NCI-H748 treated with DMSO at 0.1 percent for 48 hours (cell line): Measurements from ENCODE around the gene HBG2.
"Not testable (repeated sequence)": the region's sequence is repeated elsewhere in the genome, so short reads cannot be mapped to it uniquely, and the experiment has no call there.

Experiments used
- DNase-seq: peaks from one replicate; lab custom pipeline; 2025; lab: John Stamatoyannopoulos, UW

HBG2 gene

DNA sequence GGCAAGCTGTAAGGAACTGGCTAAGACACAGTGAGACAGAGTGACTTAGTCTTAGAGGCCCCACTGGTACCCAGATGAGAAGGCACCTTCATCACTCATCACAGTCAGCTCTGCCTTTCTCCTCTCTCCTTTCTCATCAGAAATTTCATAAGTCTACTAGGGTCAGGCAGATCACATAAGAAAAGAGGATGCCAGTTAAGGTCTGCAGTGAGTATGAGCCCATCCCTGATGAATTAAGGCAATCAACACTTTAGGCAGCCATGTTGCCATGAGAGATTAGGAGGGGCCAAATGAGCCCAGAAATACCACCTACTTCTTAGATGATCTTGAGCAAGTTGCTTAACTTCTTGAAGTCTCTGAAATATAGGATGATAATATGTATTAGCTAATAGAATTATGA lies 27.0 kb upstream of the HBG2 start:
- no peak for DNase-seq

DNA sequence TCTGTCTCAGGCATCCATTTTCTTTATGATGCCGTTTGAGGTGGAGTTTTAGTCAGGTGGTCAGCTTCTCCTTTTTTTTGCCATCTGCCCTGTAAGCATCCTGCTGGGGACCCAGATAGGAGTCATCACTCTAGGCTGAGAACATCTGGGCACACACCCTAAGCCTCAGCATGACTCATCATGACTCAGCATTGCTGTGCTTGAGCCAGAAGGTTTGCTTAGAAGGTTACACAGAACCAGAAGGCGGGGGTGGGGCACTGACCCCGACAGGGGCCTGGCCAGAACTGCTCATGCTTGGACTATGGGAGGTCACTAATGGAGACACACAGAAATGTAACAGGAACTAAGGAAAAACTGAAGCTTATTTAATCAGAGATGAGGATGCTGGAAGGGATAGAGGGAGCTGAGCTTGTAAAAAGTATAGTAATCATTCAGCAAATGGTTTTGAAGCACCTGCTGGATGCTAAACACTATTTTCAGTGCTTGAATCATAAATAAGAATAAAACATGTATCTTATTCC lies 26.1 kb upstream of the HBG2 start:
- DNase-seq, result no peak

DNA sequence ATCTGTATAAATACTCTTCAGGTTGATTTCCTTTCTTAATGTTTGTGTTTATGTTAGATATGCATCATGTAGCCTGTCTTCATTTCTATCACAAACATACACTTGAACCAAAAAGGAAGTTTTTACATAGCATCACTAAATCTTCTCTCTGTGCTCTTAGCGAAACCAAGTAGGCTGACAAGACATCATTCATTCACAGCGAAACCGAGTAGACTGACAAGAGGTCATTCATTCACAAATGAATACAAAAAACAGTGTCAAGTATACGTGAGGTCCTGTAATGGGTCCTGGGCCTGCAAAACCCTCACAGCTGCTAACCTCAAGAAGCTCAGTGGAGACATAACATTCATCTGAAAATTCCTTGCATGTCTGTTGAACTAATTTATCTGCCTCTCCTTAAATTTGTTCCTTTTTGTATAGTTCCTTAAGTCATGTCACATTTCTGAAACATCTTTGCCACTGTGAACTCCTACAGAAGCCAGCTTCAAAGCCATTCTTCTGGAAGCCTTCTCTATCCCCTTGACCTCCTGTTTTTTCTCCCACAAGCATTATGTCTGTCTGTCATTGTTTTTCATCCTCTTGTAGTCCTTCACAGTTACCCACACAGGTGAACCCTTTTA lies 25.0 kb upstream of the HBG2 start:
- no peak for DNase-seq

DNA sequence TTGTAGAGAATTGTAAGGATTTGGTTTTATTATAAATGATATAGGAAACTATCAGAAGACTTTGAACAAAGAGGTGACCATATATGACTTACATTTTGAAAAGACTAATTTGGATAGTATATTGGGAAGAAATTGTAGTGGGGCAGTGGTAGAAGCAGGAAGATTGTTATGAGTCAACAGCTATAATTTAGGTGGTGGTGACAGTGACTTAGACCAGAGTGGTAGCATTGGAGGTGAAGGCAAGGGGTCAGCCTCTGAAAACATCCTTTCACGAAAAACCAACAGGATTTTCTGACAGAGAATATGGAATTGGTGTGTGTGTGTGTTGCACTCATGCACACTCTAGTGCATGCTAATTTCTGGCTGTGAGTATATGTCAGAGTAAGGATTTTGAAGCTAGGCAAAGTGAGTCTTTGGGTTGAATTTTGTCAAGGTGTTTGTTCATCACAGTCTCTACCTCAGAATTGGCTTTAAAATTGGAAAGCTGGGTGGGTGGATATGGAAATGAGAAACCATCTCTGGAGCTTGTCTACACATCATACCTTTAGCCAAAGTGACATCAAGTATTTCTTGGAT lies 23.3 kb upstream of the HBG2 start:
- DNase-seq, result no peak

DNA sequence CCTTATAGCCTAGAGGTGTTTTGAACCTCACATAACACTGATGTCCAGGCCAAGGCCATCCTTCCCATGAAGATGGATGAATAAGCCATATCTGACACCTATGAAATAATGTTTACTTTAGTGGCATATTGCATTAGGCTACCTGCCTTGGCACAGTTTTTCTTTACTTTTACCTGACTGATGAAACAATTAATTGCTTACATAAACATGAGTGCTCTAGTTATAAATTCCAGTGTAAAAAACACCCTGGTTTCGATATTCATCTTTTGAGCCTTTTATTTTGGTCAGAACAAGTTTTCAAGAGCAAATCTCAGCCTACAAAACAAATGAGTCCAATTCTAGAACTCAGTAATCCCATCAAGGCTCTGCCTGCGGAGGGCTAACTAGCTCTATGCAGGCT lies 22.1 kb upstream of the HBG2 start:
- DNase-seq, result no peak

DNA sequence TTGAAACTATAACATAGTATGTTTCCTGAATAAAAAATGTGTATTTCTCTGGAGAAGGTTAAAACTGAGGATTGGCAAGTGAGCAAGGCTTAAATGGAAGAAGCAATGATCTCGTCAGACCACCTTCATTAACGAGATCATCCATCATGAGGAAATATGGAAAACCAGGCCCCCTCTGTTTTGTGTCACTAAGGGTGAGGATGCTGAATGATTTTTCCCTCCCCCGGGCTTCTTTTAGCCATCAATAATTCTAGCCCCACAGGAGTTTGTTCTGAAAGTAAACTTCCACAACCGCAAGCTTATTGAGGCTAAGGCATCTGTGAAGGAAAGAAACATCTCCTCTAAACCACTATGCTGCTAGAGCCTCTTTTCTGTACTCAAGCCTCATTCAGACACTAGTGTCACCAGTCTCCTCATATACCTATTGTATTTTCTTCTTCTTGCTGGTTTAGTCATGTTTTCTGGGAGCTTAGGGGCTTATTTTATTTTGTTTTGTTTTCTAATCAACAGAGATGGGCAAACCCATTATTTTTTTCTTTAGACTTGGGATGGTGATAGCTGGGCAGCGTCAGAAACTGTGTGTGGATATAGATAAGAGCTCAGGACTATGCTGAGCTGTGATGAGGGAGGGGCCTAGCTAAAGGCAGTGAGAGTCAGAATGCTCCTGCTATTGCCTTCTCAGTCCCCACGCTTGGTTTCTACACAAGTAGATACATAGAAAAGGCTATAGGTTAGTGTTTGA lies 21.0 kb upstream of the HBG2 start:
- no peak for DNase-seq

DNA sequence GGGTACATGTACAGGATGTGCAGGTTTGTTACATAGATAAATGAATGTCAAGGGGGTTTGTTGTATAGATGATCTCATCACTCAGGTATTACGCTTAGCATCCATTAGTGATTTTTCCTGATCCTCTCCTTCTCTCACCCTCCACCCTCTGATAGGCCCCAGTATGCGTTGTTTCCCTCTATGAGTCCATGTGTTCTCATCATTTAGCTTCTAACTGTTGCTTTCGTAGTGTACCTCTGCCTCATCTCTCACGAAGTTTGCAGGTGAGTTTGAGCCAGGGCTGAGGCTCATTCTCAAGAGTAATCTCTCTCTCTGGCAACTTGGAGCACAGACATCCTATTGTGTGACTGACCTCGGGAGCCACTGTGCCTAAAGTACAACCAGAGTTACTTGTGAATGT lies 19.8 kb upstream of the HBG2 start:
- no peak for DNase-seq

DNA sequence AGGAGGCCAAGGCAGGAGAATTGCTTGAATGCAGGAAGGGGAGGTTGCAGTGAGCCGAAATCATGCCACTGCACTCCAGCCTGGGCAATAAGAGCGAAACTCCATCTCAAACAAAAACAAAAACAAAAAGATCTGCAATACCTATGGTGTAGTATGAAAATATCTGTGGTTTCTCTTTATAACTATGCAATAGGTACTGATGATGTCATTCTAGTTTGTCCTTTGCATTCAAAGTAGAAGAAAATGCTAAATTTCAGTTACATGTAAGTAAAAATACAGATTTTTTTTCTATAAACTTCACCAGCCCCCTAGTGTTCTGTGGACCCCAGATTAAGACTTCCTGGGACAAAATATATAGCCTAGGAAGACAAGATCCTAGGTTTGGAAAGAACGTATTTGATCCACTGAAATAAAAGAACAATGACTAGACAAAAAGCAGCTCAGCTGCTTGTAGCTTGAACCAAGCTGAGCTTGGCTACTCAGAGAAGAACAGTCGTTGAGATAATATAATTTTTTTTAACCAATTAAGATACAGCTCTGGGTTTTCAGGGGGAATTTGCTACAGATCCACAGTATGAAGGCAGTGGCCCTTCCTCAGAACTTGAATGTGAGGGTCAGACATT lies 17.9 kb upstream of the HBG2 start:
- DNase-seq, result no peak

DNA sequence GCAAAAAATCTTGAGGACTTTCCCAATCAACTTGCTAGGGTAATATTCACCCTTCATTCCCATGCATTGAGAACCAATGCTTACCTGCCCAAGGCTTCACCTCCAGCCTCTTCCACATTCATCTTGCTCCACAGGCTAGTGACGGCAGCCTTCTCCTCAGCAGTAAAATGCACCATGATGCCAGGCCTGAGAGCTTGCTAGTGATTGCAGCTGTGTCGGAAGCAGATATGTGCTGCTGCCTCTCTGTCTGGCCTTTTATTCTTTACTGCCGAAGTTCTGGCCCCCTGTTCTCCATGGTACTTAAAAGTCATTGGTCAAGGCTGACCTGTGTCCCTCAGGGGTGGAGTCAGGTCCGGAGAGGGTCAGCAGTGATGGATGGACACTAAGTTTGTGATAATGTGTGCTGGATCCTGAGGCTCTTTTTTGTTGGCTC lies 15.2 kb upstream of the HBG2 start, which contains the start of gene HBE1:
TSS of gene HBE1 (minus strand) at position 231 of the 433 bp plus-strand sequence. CDS start at position 176, 55 bp downstream.
- DNase-seq, result no peak

DNA sequence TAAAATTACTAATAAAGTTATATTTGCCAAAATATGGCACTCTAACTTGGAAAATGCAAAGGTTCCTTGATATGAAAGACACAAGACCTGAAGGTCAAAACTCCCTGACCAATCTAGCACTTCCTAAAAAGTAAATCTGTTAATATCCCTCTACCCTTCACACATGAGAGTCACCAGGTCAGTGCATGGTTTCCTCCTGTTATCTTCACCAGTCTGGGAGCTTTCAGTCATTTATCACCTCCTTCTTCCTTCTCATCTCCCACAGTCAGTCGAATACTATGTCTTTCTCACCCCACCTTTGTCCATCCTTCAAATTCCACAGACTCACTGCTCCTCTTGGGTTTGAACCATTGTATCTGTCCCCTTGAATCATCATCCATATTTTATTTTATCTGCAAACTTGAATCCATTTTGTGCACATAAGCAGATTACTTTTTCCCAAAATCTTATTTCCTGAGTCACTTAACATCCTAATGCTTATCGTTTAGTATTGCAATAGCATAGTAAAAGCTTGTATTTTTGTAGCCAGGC lies 12.5 kb upstream of the HBG2 start:
- DNase-seq, result no peak

DNA sequence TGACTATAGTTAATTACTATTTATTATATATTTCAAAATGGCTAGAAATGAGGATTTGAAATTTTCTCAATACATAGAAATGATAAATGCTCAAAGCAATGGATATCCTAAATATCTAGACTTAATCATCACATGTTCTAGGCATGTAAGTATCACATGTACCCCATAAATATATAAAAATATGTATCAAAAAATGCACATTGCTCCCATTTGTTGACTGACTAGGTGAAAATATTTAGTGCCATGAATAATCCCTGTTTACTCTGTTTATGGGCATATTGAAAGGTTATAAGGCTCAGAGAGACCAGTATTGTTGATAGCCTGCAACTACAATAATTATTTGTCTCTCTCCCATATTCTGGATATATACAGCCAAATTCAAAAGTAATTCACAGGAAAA lies 12.0 kb upstream of the HBG2 start:
- no peak for DNase-seq

DNA sequence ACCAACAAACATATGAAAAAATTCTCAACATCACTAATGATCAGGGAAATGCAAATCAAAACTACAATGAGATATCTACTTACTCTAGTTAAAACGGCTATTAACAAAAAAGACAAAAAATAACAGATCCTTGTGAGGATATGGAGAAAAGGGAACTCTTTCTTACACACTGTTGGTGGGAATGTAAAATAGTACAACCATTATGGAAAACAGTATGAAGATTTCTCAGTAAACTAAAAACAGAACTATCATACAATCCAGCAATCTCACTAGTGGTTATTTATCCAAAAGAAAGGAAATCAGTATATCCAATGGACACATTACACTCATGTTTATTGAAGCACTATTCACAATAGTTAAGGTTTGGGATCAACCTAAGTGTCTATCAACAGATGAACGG lies 11.3 kb upstream of the HBG2 start:
- no peak for DNase-seq

DNA sequence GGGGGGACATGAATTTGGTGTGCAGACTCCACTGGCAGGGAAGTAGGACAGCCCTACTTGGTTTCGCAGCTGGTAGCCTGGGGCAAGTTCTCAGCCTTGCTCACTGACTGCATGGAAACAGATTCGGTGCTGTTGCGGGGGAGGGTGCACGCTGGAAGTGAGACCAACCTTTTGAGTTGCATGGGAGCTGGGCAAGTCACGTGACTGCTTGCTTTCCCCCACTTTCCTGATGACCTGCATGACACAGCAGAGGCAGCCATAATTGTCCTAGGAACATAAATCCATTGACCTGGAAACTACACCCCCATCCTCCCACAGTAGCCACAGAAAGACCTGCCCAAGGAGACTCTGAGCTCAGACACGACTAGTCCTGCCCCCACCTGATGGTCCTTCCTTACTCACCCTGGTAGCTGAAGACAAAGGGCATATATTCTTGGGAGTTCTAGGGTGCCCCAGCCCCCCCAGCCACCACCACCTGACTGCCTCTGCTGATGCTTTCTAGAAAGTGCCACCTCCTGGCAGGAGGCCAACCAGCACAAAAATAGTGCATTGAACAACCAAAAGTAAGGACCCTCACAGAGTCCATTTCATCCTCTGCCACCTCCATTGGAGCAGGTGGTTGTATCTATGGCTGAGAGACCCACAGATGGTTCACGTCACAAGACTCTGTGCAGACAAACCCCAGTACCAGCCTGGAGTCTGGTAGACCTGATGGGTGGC lies 4.1 kb upstream of the HBG2 start:
- no peak for DNase-seq

DNA sequence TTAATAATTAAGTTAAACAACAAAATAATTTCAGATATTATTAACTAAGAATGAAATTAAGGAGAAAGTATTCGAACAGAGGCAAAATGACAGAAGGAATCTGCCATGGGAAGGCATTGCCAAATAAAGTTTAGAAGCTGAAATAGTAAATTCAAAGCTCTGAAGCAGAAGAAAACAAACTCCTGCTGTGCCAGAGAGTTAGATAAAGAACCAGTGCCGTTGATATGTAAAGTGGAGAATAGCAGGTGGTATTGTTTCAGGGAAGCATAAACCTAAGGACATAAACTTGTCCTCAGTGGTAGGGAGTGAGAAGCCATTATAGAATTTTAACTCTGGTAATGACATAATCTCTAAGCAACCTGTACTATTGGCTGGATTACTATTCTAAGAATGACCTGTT lies 2.7 kb upstream of the HBG2 start:
- no peak for DNase-seq

DNA sequence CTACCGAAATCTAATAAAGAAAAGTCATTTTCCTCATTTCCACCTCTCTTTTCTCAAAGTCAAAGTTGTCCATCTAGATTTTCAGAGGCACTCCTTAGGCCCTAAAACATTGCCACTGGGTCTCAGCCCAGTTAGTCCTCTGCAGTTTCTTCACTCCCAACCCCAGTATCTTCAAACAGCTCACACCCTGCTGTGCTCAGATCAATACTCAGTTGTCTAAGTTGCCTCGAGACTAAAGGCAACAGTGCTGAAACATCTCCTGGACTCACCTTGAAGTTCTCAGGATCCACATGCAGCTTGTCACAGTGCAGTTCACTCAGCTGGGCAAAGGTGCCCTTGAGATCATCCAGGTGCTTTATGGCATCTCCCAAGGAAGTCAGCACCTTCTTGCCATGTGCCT lies 558 bp downstream of the HBG2 start:
- not testable (repeated sequence) for DNase-seq

DNA sequence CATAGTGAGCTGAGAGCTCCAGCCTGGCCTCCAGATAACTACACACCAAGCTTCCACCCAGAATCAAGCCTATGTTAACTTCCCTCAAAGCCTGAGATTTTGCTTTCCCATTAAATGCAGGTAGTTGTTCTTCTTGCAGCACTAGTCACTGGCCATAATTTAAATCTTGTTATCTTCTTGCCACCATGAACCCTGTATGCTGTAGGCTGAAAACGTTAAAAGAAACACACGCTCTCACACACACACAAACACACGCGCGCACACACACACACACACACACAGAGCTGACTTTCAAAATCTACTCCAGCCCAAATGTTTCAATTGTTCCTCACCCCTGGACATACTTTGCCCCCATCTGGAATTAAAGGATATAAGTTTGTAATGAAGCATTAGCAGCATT lies 1.1 kb downstream of the HBG2 start:
- not testable (repeated sequence) for DNase-seq

DNA sequence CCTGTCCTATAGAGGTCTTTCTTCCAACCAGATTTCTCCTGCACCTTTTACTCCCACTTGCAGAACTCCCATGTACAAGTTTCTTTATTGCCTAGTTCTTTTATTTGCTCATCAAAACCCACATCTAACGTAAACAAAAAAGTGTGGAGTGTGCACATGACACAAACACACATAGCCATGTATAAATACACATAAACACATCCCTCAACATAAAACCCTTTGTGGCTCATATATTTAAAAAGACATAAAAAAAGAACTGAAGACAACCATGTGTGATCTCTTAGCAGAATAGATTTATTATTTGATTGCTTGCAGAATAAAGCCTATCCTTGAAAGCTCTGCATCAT lies 1.7 kb downstream of the HBG2 start:
- DNase-seq, result no peak

DNA sequence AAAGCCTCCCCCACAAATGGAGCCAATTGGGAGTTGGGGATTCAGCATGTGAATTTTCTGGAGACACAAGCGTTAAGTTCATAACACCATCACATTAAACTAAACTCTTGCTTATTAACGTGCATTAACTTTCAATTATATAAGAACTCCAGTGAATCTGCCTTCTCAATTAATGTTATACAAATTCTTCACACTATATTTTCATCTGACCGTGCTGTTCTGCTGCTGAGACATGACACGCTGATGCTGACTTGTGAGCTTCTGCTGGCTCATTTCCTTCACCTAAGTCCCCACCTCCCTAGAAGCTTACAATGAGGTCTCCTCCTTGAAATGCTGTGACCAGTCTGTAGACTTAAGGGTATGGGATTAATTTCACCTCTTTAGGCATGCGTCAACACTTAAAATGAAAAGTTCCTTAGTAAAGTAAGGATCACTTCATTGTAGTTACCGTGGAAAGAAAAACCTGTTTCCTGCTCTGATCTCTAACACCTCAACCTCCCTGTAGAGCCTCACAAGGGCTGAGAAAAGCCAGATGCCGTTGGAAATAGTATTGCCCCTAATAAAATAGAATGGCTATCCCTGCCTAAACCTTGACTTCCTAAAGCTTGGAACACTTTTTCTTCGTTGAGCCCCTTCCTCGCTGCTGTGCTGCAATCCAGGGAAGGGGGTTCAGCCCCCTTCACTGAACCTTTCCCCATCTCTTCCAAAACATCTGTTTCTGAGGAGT lies 2.2 kb downstream of the HBG2 start:
- DNase-seq, result no peak

DNA sequence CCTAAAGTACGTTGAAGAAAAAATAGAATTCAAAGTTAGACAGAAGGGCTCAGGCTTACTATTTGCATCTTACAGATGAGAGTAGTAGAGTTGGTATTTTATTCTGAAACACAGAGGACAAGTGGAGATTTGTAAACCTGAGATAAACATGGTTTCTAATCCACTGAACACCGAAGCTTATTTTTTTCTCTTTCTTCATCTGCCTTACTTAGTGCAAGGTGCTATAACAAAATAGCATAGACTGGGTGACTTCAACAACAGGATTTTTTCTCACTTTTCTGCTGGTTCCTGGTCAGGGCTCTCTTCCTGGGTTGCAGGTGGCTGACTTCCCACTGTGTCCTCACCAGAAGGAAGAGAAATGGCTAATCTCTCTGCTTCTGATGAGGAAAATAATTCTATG lies 2.8 kb downstream of the HBG2 start:
- no peak for DNase-seq

DNA sequence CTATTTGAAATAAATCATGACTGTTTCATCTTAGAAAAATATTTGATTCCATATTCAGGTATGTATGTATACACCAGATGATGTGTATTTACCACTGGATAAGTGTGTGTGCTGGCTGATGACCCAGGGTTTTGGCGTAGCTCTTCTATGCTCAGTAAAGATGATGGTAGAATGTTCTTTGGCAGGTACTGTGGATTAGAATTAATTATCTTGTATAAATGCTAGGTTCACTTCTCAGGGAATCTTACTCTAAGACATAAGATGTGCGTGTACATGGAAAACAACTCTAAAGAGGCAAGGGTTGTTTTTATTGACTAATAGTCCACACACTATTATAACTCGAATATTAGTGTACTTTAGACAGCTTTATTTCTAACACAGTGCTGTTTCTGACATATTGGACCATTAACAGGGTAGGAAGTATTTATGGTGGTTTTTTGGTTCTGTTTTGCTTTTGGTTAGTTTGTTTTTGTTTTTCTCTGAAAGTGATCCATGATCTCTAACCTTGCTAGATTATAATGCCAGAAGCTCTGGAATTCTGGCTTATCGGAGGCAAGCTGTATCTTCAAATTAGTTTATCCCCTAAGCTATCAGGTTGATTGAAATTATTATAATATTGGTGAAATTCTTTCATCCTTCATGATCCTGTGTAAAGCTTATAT lies 3.9 kb downstream of the HBG2 start:
- no peak for DNase-seq
